B cell (primary cell): ENCODE measurements around the gene TBX10. TPM values are rescaled to one million over a fixed set of nuclear protein-coding genes. Genes with fewer than 3 reads are reported as not detected.
A peak's percentile ranks its signal among the peaks of the same experiment; 100 is the strongest.

Experiments used
- ATAC-seq: fragments of 200-7000 bp; cut with Tn5 transposase; one replicate; pipeline ENCODE4 v1.10.0; 2021; ENCODE audit warnings: low read depth, mild to moderate bottlenecking, moderate number of reproducible peaks, moderate library complexity
- CTCF ChIA-PET: fragments of 350-600 bp; sonication (Branson Sonifier 250); formaldehyde crosslinking; loops from one replicate; lab custom pipeline; 2021; ENCODE audit warnings: antibody characterized with exemption, inconsistent platforms; lab: Charles Lee
- POLR2A ChIA-PET: fragments of 350-600 bp; sonication (Branson Sonifier 250); formaldehyde crosslinking; loops from one replicate; lab custom pipeline; 2021; ENCODE audit warnings: antibody characterized with exemption; lab: Charles Lee
- DNase-seq: peaks from one replicate; pipeline ENCODE4 v3.0.0; 2013
- H2AFZ ChIP-seq: 2 replicates; pipeline ENCODE4 v1.6.1; 2012; ENCODE audit warnings: mild to moderate bottlenecking, low read depth, low read length; ENCODE audit not compliant: insufficient read depth, poor library complexity, severe bottlenecking
- H3K27ac ChIP-seq, 2 donors: 1 replicate in 1 of 2; 2 replicates in 1 of 2; pipeline ENCODE4 v1.5.1; 2012 to 2013; ENCODE audit warnings: low read length in 2 of 2, mild to moderate bottlenecking in 2 of 2, moderate library complexity in 1 of 2
- H3K27me3 ChIP-seq, 4 experiments: fragments of 200-600 bp in 1 of 4; sonication (generic) in 1 of 4; replicated peaks in 1 of 4; 1 replicate in 2 of 4; 2 replicates in 2 of 4; pipeline versions ENCODE4 v1.6.1 to v1.7.0; 2013 to 2016; ENCODE audit warnings: low read length in 3 of 4, mild to moderate bottlenecking in 2 of 4, mixed read lengths in 1 of 4, moderate library complexity in 1 of 4; ENCODE audit not compliant: insufficient read depth in 4 of 4, control insufficient read depth in 3 of 4; ENCODE audit errors: control extremely low read depth in 1 of 4
- H3K36me3 ChIP-seq, 2 experiments: replicated peaks in 1 of 2; 1 replicate in 1 of 2; 2 replicates in 1 of 2; pipeline versions ENCODE4 v1.6.1 to v1.7.1; 2013; ENCODE audit warnings: low read length in 1 of 2; ENCODE audit not compliant: insufficient read depth in 2 of 2, control insufficient read depth in 1 of 2; ENCODE audit errors: control extremely low read depth in 1 of 2, extremely low read depth in 1 of 2
- H3K4me1 ChIP-seq, 2 donors: fragments of 200-600 bp in 1 of 2; sonication (generic) in 1 of 2; 1 replicate in 1 of 2; 2 replicates in 1 of 2; pipeline versions ENCODE4 v1.5.1 to v1.6.1; 2013 to 2017; ENCODE audit warnings: low read length in 2 of 2; ENCODE audit not compliant: control insufficient read depth in 2 of 2, insufficient read depth in 2 of 2
- H3K4me2 ChIP-seq: replicated peaks from 2 replicates; pipeline ENCODE3; 2012; ENCODE audit warnings: mild to moderate bottlenecking, low read depth, low read length; ENCODE audit not compliant: poor library complexity, severe bottlenecking
- H3K4me3 ChIP-seq, 5 experiments: fragments of 200-600 bp in 1 of 5; sonication (generic) in 1 of 5; 1 replicate in 3 of 5; 2 replicates in 2 of 5; pipeline versions ENCODE4 v1.5.1 to v1.7.0; 2011 to 2016; ENCODE audit warnings: low read length in 4 of 5, mild to moderate bottlenecking in 4 of 5, low read depth in 2 of 5, control low read depth in 1 of 5, moderate library complexity in 1 of 5; ENCODE audit not compliant: insufficient read depth in 1 of 5; ENCODE audit errors: control extremely low read depth in 1 of 5, extremely low read depth in 1 of 5
- H3K79me2 ChIP-seq: fragments of 200-600 bp; sonication (generic); one replicate; pipeline ENCODE4 v1.6.0; 2016; ENCODE audit warnings: low read length; ENCODE audit not compliant: control insufficient read depth, insufficient read depth
- H3K9ac ChIP-seq: fragments of 200-600 bp; sonication (generic); 2 replicates; pipeline ENCODE4 v1.6.1; 2017; ENCODE audit warnings: mild to moderate bottlenecking, low read length, moderate library complexity
- H3K9me3 ChIP-seq, 3 donors: one replicate each; pipeline versions ENCODE4 v1.6.1 to v1.7.1; 2013; ENCODE audit warnings: low read length in 2 of 3; ENCODE audit not compliant: control insufficient read depth in 2 of 3, insufficient read depth in 1 of 3; ENCODE audit errors: control extremely low read depth in 1 of 3
- H4K20me1 ChIP-seq: 2 replicates; pipeline ENCODE4 v1.6.0; 2012; ENCODE audit warnings: mild to moderate bottlenecking, low read length; ENCODE audit not compliant: insufficient read depth, control insufficient read depth, poor library complexity, severe bottlenecking
- H3K27ac Mint-ChIP-seq: one replicate; pipeline ENCODE4 v1.8.0; 2021; ENCODE audit warnings: mixed read lengths
- H3K27me3 Mint-ChIP-seq: one replicate; pipeline ENCODE4 v1.8.0; 2021; ENCODE audit warnings: mixed read lengths
- H3K4me1 Mint-ChIP-seq: one replicate; pipeline ENCODE4 v1.8.0; 2021; ENCODE audit warnings: mixed read lengths
- H3K4me3 Mint-ChIP-seq: one replicate; pipeline ENCODE4 v1.8.0; 2021; ENCODE audit warnings: mixed read lengths
- H3K9me3 Mint-ChIP-seq: one replicate; pipeline ENCODE4 v1.8.0; 2022; ENCODE audit warnings: mixed read lengths; ENCODE audit not compliant: insufficient read depth
- EZH2 ChIP-seq: IDR thresholded peaks from 2 replicates; pipeline ENCODE4 v1.6.1; 2012; ENCODE audit warnings: borderline replicate concordance, low read depth, mild to moderate bottlenecking, moderate library complexity, low read length; ENCODE audit not compliant: insufficient read depth, poor library complexity, severe bottlenecking
- WGBS: methylation state at CpG from one replicate; pipeline ENCODE4 v1.1.5; 2013; ENCODE audit warnings: missing lambda C conversion rate; ENCODE audit not compliant: insufficient coverage; 5-methylcytosine and 5-hydroxymethylcytosine counted together
- intact Hi-C: fragments of 100-400 bp; cut with micrococcal nuclease; formaldehyde crosslinking; loops from one replicate; pipeline ENCODE4 v1.10.0; 2022
- polyA plus RNA-seq: library from polyadenylated mRNA; depleted of rRNA; stranded (reverse); fragments of >200 nt; gene quantifications from 2 replicates; pipeline ENCODE4 v1.2.3, GENCODE V29; 2012
- total RNA-seq, 2 donors: library from RNA; stranded (reverse); fragments of 120-200 nt in 1 of 2; gene quantifications; 1 replicate in 1 of 2; 2 replicates in 1 of 2; pipeline versions ENCODE4 v1.2.3 to v1.2.4, GENCODE V29; 2013 to 2022
- TF ChIP-seq, protein P1 (sequence below): fragments of 200-600 bp; IDR thresholded peaks from one replicate; pipeline ENCODE4 v1.8.0; 2022; ENCODE audit warnings: antibody characterized with exemption, mild to moderate bottlenecking

The TBX10 gene
- total and polyA plus RNA-seq, 2 donors (not counting 1 experiment from before 2014, with no cell fraction given): not detected

DNA sequence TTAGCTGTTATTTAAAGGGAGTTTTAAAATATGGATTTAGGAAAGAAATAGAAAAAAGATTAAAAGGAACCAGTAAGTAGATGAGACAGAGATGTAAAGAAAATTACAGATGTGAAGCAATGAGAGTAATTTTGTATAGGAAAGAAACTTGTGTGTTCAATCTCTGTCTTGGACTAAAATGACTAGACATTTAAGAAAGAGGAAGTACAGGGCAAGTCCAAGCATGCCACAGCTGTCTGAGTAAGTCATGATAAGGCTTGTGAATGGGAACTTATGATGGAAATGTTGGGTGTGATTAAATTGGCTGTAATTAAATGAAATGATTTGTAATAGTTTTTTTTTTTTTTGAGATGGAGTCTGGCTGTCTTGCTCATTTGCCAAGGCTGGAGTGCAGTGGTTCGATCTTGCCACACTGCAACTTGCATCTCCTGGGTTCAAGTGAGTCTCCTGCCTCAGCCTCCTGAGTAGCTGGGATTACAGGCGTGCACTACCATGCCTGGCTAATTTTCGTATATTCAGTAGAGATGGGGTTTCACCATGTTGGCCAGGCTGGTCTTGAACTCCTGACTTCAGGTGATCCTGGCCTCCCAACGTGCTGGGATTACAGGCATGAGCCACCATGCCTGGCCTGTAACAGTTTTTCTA, 16.8 kb upstream of the TBX10 start:
- H3K9me3 ChIP-seq: peaks cover 0 to 22% (median 15%) of the 10 kb centered on the region in 3 donors
- H3K4me1 Mint-ChIP-seq: peaks cover 11% of the 10 kb centered on the region
- no peaks in the 10 kb centered on the region for H3K27me3 ChIP-seq
- H3K79me2 ChIP-seq: no peaks in the 10 kb centered on the region
- no peak overlapping the region for H3K27ac Mint-ChIP-seq
- H2AFZ ChIP-seq: no peak overlapping the region
- H3K9me3 Mint-ChIP-seq: no peaks in the 10 kb centered on the region
- H3K27ac ChIP-seq: no peak overlapping the region
- no peak overlapping the region for H3K4me3 Mint-ChIP-seq
- CTCF ChIA-PET: interaction anchor here (1.2 to 9.0 kb wide), 7 partner anchors 8 to 311 kb away, joined by 3 to 149 read pairs (median 5); partner anchors contain the start of genes ACY3 and NUDT8
- TF ChIP-seq, protein P1, sequence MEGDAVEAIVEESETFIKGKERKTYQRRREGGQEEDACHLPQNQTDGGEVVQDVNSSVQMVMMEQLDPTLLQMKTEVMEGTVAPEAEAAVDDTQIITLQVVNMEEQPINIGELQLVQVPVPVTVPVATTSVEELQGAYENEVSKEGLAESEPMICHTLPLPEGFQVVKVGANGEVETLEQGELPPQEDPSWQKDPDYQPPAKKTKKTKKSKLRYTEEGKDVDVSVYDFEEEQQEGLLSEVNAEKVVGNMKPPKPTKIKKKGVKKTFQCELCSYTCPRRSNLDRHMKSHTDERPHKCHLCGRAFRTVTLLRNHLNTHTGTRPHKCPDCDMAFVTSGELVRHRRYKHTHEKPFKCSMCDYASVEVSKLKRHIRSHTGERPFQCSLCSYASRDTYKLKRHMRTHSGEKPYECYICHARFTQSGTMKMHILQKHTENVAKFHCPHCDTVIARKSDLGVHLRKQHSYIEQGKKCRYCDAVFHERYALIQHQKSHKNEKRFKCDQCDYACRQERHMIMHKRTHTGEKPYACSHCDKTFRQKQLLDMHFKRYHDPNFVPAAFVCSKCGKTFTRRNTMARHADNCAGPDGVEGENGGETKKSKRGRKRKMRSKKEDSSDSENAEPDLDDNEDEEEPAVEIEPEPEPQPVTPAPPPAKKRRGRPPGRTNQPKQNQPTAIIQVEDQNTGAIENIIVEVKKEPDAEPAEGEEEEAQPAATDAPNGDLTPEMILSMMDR: no peak
- TF ChIP-seq EZH2: no peak
- no peak overlapping the region for H3K9ac ChIP-seq
- H3K4me1 ChIP-seq: peaks cover 8 to 11% of the 10 kb centered on the region in 2 donors
- H3K27me3 Mint-ChIP-seq: no peaks in the 10 kb centered on the region
- H3K4me3 ChIP-seq: no peak overlapping the region
- WGBS: 74% methylated on average over 4 of the region's 4 CpGs
- no peaks in the 10 kb centered on the region for H3K36me3 ChIP-seq
- DNase-seq: peak; percentile 37
- no peak overlapping the region for H3K4me2 ChIP-seq
- POLR2A ChIA-PET: no interaction called here
- intact Hi-C loops: no loop called here
- no peak for ATAC-seq
- no peaks in the 10 kb centered on the region for H4K20me1 ChIP-seq

DNA sequence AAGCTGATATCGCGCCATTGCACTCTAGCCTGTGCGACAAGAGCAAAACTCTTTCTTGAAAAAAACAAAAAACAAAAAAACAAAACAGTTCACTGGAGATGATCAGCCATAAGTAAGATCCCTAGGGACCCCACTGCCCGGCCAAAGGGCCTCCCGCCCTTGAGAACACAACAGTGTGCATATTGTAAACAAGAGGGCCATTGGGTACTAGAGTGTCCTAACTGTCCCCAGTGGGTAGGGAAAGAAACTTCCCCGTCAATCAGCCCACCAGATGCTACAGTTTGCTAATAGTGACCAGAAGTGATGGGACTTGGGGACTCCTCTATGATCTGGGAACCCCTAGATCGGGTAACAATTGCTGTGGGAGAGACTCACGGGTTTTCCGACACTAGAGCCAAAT, 14.7 kb upstream of the TBX10 start:
- WGBS: 60% methylated on average over 4 of the region's 9 CpGs
- Histone ChIP-seq H3K27ac (no peak overlapping the region), H3K9me3 (peaks cover 0 to 39% (median 15%) of the 10 kb centered on the region in 3 donors), H2AFZ (no peak overlapping the region), H3K4me3 (no peak overlapping the region), H3K79me2 (no peaks in the 10 kb centered on the region), H3K27me3 (no peaks in the 10 kb centered on the region), H3K9ac (no peak overlapping the region), H3K4me2 (no peak overlapping the region), H3K4me1 (peaks cover 22 to 28% of the 10 kb centered on the region in 2 donors), H3K36me3 (no peaks in the 10 kb centered on the region), H4K20me1 (no peaks in the 10 kb centered on the region)
- TF ChIP-seq EZH2: no peak
- TF ChIP-seq, protein P1: no peak
- no peaks in the 10 kb centered on the region for H3K27me3 Mint-ChIP-seq
- no peaks in the 10 kb centered on the region for H3K9me3 Mint-ChIP-seq
- DNase-seq (no peak), ATAC-seq (no peak)
- POLR2A ChIA-PET: no interaction called here
- H3K4me1 Mint-ChIP-seq: peaks cover 27% of the 10 kb centered on the region
- H3K27ac Mint-ChIP-seq: no peak overlapping the region
- intact Hi-C loops: no loop called here
- H3K4me3 Mint-ChIP-seq: no peak overlapping the region
- CTCF ChIA-PET: interaction anchor here (1.2 to 1.5 kb wide), 2 partner anchors 24 to 81 kb away, joined by 6 to 8 read pairs; partner anchors contain the start of gene NUDT8
